Prostate gland (tissue), 2 donors: ENCODE results near the gene DTX4.

ENCODE experiments used
- CTCF ChIP-seq, 4 experiments: fragments of 200-600 bp in 2 of 4; fragments of 450-650 bp in 2 of 4; sonication (generic) in 2 of 4; IDR thresholded peaks; 1 replicate in 3 of 4; 2 replicates in 1 of 4; pipeline ENCODE4 v1.5.1; 2016 to 2019; ENCODE audit warnings: antibody characterized with exemption in 4 of 4, mild to moderate bottlenecking in 2 of 4, moderate library complexity in 2 of 4
- POLR2A ChIP-seq: fragments of 450-650 bp; IDR thresholded peaks from one replicate; pipeline ENCODE4 v1.6.1; 2016; ENCODE audit warnings: antibody characterized with exemption, mild to moderate bottlenecking

- no peak for TF ChIP-seq CTCF (IDR thresholded peaks at IDR 0.05)
- no peak for TF ChIP-seq POLR2A
Measured at GRCh38 chr11:59183771-59184170, 11.8 kb downstream of the DTX4 start.
